Kidney epithelial cell (primary cell): Measurements from ENCODE around the gene SMARCA1. TPM values are rescaled to one million over a fixed set of nuclear protein-coding genes. Genes with fewer than 3 reads are reported as not detected.

Experiments
- DNase-seq: peaks from one replicate; pipeline ENCODE4 v3.0.0-alpha.2; 2010; ENCODE audit warnings: low read depth
- H3K27me3 ChIP-seq: 2 replicates; pipeline ENCODE4 v1.6.0; 2011; ENCODE audit warnings: low read length; ENCODE audit not compliant: control insufficient read depth, insufficient read depth
- H3K36me3 ChIP-seq: 2 replicates; pipeline ENCODE4 v1.5.1; 2011; ENCODE audit warnings: low read length; ENCODE audit not compliant: control insufficient read depth, insufficient read depth
- H3K4me3 ChIP-seq: 2 replicates; pipeline ENCODE4 v1.5.1; 2011; ENCODE audit warnings: low read depth, mild to moderate bottlenecking, control low read depth, low read length
- total RNA-seq: library from RNA; depleted of rRNA; stranded (reverse); fragments of >200 nt; gene quantifications from 2 replicates; pipeline ENCODE4 v1.2.3, GENCODE V29; 2015
- TF ChIP-seq, protein P1 (sequence below): IDR thresholded peaks from 2 replicates; pipeline ENCODE4 v1.5.1; 2011; ENCODE audit warnings: mild to moderate bottlenecking, moderate library complexity, low read length, control low read depth, inconsistent platforms; ENCODE audit not compliant: insufficient read depth, poor library complexity, severe bottlenecking

SMARCA1 gene
- total RNA-seq, 1 donor from 2014 or later: 32.7 TPM

GRCh38 chrX:129494887-129495286 lies 28.4 kb downstream of the SMARCA1 start:
- TF ChIP-seq, protein P1, sequence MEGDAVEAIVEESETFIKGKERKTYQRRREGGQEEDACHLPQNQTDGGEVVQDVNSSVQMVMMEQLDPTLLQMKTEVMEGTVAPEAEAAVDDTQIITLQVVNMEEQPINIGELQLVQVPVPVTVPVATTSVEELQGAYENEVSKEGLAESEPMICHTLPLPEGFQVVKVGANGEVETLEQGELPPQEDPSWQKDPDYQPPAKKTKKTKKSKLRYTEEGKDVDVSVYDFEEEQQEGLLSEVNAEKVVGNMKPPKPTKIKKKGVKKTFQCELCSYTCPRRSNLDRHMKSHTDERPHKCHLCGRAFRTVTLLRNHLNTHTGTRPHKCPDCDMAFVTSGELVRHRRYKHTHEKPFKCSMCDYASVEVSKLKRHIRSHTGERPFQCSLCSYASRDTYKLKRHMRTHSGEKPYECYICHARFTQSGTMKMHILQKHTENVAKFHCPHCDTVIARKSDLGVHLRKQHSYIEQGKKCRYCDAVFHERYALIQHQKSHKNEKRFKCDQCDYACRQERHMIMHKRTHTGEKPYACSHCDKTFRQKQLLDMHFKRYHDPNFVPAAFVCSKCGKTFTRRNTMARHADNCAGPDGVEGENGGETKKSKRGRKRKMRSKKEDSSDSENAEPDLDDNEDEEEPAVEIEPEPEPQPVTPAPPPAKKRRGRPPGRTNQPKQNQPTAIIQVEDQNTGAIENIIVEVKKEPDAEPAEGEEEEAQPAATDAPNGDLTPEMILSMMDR: no peak
- H3K27me3 ChIP-seq: no peaks in the 10 kb centered on the region
- DNase-seq: no peak
- no peak overlapping the region for H3K4me3 ChIP-seq
- no peaks in the 10 kb centered on the region for H3K36me3 ChIP-seq

DNA sequence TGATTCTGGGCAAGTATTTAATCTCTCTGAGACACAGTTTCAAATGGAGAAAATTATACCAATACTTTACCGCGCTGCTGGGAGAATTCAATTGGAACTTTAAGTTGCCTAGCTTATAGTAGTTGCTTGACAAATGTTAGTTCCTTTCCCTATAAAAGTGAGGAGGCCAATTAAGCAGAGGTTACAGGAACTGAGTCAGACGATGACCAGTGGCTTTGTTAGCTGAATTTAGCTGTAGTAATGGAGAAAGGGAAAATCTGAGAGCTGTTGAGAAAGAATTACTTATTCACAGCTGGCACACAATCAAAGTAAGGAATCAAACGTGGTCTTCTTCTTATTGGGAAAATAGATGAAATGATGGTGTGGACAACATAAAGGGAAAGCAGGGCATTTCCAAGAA lies 29.6 kb downstream of the SMARCA1 start:
- Histone ChIP-seq H3K36me3 (no peaks in the 10 kb centered on the region), H3K27me3 (no peaks in the 10 kb centered on the region), H3K4me3 (no peak overlapping the region)
- TF ChIP-seq, protein P1: no peak
- DNase-seq: no peak

GRCh38 chrX:129490330-129490729 lies 33.0 kb downstream of the SMARCA1 start:
- no peaks in the 10 kb centered on the region for H3K36me3 ChIP-seq
- H3K27me3 ChIP-seq: no peaks in the 10 kb centered on the region
- H3K4me3 ChIP-seq: no peak overlapping the region
- TF ChIP-seq, protein P1: no peak
- DNase-seq: no peak

- DNase-seq: no peak
These were observed 34.9 kb downstream of the SMARCA1 start for GRCh38 chrX:129488359-129488758.

GRCh38 chrX:129480889-129481288 lies 42.4 kb downstream of the SMARCA1 start:
- Histone ChIP-seq H3K36me3 (no peaks in the 10 kb centered on the region), H3K27me3 (no peaks in the 10 kb centered on the region), H3K4me3 (no peak overlapping the region)
- TF ChIP-seq, protein P1: no peak
- DNase-seq: no peak

More at GRCh38 chrX:129488359-129488758, 34.9 kb downstream of the SMARCA1 start:
- no peak overlapping the region for H3K4me3 ChIP-seq
- H3K27me3 ChIP-seq: no peaks in the 10 kb centered on the region
- TF ChIP-seq, protein P1: no peak
- no peaks in the 10 kb centered on the region for H3K36me3 ChIP-seq

DNA sequence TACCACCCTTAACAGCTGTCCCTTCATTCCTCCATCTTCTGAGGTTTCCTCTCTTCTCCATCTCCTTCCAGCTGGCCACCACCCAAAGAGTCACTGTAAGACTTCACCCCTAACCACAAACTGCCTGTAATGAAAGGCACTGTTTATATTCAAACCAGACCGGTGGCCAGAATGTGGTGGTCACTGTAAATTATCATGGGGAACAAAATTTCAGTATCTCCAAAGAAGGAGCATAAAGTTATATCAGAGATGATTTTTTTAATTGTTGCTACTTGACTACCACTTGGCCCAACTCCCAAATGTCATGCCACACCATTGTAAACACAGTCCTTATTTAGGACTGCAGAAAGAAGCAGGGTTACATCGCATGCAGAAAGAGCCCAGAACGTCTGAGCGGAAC lies 44.8 kb downstream of the SMARCA1 start:
- no peak for DNase-seq
- TF ChIP-seq, protein P1: no peak
- H3K27me3 ChIP-seq: no peaks in the 10 kb centered on the region

More for the DNA sequence above, 44.8 kb downstream of the SMARCA1 start:
- H3K4me3 ChIP-seq: no peak overlapping the region
- H3K36me3 ChIP-seq: no peaks in the 10 kb centered on the region
